Loucy (cell line): ENCODE results near the gene PLXNA2.

ENCODE experiments used
- CTCF ChIP-seq: fragments of 200-600 bp; sonication (generic); conservative IDR thresholded peaks from 2 replicates; pipeline ENCODE4 v1.5.1; 2014; ENCODE audit warnings: mild to moderate bottlenecking, antibody characterized with exemption, low read length
- EZH2phosphoT487 ChIP-seq: fragments of 200-600 bp; IDR thresholded peaks from 2 replicates; pipeline ENCODE4 v1.6.1; 2018; ENCODE audit warnings: antibody characterized with exemption, mild to moderate bottlenecking, moderate library complexity, borderline replicate concordance

- TF ChIP-seq CTCF = no peak
- TF ChIP-seq EZH2phosphoT487 = no peak
Measured at GRCh38 chr1:208156741-208157140, 87.4 kb downstream of the PLXNA2 start.
